ENCODE data around the gene OSBPL8. TPM values are rescaled to one million over a fixed set of nuclear protein-coding genes. Genes with fewer than 3 reads are reported as not detected.
A peak's percentile ranks its signal among the peaks of the same experiment; 100 is the strongest.

Gene OSBPL8
- polyA plus RNA-seq, 1 donor from 2014 or later: 98.4 TPM

DNA sequence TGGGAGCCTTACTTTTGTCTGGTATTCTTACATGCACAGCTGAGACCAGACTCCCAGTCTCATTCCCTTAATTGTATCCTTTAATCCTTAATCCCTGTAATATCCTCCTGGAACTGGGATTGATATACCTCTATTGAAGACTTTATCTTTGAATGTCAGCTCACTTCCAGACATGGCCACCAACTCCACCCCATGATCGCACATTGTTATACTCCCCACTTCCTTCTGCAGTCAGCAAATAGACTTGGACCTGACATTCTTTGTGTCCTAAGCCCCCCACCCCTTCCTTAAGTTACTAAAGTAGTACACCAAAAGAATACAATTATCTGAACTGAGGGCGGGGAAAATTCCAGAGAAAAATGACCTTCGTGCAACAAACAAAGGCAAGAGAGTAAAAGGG, 8.6 kb upstream of the OSBPL8 start:
- Mint-ChIP-seq H3K27me3 (peaks cover 2% of the 10 kb centered on the region), H3K36me3 (peaks cover 2% of the 10 kb centered on the region), H3K4me3 (no peak overlapping the region), H3K4me1 (peaks cover 0 to 6% (median 5%) of the 10 kb centered on the region in 3 donors), H3K27ac (no peak overlapping the region), H3K9me3 (no peaks in the 10 kb centered on the region)

DNA sequence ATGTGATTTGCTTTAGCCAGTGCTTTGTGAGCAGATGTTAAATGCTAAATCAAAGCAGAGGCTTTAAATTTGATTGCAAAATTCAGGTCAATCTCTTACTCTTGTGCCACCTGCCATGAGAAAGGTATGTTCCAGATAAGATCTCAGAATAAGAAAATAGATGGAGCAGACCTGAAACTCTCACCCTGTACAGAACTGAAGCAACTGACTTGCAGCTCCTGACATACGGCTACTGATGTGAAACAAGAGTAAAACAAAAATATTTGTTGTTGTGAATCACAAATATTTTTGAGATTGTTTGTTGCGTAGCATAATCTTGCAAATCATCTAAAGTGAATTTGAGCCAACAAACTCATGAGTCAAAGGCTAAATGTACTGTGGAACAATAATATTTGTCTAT, 3.5 kb upstream of the OSBPL8 start:
- Mint-ChIP-seq H3K36me3 (no peaks in the 10 kb centered on the region), H3K27ac (no peak overlapping the region), H3K4me3 (no peak overlapping the region), H3K27me3 (no peaks in the 10 kb centered on the region), H3K4me1 (peaks cover 0 to 4% (median 4%) of the 10 kb centered on the region in 3 donors), H3K9me3 (no peaks in the 10 kb centered on the region)

DNA sequence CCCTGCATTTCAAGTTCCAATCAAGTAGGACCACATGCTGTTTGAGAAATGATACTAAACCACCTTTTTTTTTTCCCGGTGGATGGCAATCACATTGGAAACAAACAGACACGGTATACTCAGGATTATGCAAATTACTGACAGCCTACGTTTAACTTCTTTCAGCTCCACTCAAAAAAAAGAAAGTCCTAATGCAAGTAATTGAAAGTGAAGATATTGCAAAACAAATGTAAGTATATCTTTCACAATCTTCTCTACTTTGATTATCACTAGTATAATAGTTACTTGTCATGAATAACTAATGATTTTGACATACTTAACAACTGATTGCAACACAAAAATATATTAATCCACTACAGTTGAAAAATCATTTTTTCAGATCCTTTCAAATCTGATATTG, 2.6 kb upstream of the OSBPL8 start:
- no peaks in the 10 kb centered on the region for H3K9me3 Mint-ChIP-seq
- no peaks in the 10 kb centered on the region for H3K27me3 Mint-ChIP-seq
- H3K4me3 Mint-ChIP-seq: peak overlapping the region in 1 of 4 donors; percentile 58
- H3K27ac Mint-ChIP-seq: no peak overlapping the region
- peaks cover 0 to 10% (median 8%) of the 10 kb centered on the region in 3 donors for H3K4me1 Mint-ChIP-seq
- no peaks in the 10 kb centered on the region for H3K36me3 Mint-ChIP-seq

DNA sequence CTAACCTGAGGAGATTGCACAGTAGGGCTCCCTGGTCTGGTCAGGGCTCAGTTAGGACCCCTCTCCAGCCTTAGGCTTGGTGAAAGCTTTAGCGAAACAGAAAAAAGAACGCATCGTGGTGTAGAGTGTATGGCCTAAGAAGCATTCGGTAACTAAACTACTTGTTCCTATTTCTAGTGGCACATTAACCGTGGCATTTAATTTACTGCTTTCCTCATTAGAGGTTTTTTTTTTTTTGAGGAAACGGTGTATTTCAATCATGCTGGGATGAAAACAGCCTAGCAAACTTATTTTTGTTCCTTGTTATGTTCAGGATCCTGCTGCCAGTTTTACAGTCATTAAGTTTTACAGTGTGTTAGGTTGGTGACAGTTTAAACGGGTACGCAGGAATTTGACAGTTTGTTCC, 518 bp upstream of the OSBPL8 start:
- Mint-ChIP-seq H3K4me3 (peak overlapping the region; percentile 93 to 98 (median 96)), H3K36me3 (no peaks in the 10 kb centered on the region), H3K9me3 (no peaks in the 10 kb centered on the region), H3K4me1 (peaks cover 14 to 24% (median 22%) of the 10 kb centered on the region in 3 donors), H3K27me3 (no peaks in the 10 kb centered on the region), H3K27ac (peak overlapping the region; percentile 89 to 97 (median 95))

DNA sequence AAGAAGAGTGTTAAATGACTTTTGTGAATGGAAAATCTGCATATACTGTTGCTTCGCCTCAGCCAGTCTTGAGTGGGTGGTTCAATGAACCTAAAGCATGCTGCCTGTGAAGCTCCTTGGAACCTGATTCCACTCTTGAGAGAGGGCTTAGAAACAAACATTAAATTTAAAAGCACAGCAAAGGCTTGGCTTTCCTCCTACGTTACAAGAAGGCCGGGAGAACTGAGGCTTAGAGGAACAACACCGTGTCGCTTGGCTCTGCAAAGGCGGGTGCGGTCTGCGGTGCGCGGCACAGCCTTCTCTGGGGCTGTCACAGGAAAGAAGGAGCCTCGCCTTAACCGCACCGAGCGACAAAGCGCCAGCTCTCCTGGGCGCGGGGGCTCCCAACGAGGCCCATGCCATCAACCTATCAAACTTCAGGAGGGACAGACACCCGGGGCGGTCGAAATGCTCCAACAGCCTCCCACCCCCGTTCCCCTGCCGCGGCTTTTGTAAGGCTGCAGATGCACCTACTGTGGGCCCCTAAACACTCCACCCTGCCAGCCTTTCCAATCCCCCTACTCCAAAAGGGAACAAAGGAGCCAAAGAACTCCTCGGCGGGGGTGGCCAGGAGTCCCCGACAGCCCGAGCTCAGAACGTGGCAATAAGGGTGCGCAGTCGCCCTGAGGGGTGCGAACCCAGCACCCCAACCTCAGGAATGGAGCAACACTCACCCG, 729 bp downstream of the OSBPL8 start:
- no peaks in the 10 kb centered on the region for H3K9me3 Mint-ChIP-seq
- H3K4me3 Mint-ChIP-seq: peak overlapping the region; percentile 93 to 98 (median 96)
- no peaks in the 10 kb centered on the region for H3K27me3 Mint-ChIP-seq
- H3K36me3 Mint-ChIP-seq: no peaks in the 10 kb centered on the region
- H3K4me1 Mint-ChIP-seq: peaks cover 24 to 35% (median 30%) of the 10 kb centered on the region in 3 donors
- peak overlapping the region; percentile 95 to 98 (median 97) for H3K27ac Mint-ChIP-seq

DNA sequence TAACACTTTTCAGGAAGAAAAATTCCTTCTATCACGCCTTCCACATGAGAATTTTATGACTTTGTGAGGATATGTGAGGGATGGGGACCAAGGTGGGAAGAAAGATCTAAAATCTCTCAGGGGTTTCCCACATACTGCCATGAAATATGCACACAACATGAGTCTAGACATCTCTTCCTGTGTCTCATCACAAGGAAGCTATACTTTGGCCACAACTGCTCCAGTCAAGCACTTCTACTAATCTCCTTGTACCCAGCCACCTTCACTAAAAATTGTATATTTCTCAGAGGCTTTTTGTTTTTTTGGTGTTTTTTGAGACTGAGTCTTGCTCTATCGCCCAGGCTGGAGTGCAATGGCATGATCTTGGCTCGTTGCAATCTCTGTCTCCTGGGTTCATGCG, 3.2 kb downstream of the OSBPL8 start:
- Mint-ChIP-seq H3K4me1 (peaks cover 39 to 48% (median 47%) of the 10 kb centered on the region in 3 donors), H3K36me3 (no peaks in the 10 kb centered on the region), H3K4me3 (peak overlapping the region in 3 of 4 donors; percentile 61 to 75 (median 67)), H3K27me3 (no peaks in the 10 kb centered on the region), H3K9me3 (no peaks in the 10 kb centered on the region), H3K27ac (peak overlapping the region; percentile 9 to 76 (median 64))

DNA sequence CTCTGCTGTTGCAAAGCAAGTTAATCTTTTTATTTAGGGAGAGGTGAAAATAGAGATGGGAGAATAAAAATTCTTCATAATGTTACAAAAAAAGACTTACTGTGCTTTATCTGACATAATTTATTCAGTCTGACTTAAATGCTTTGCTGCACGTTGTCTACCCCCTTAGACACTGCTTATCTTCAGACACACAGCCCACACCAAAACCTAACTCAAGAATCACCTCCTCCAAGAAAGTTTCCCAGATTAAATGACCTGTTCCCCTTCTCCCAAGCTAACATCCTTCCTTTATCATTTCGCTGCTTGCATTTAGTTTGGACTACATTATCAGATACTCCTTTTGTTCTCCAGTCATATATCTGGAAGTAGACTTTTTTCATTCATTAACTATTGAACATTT, 3.8 kb downstream of the OSBPL8 start:
- Mint-ChIP-seq H3K27me3 (no peaks in the 10 kb centered on the region), H3K4me3 (peak overlapping the region in 3 of 4 donors; percentile 61 to 75 (median 67)), H3K4me1 (peaks cover 43 to 52% (median 51%) of the 10 kb centered on the region in 3 donors), H3K36me3 (no peaks in the 10 kb centered on the region), H3K27ac (peak overlapping the region in 2 of 3 donors; percentile 64 to 76), H3K9me3 (no peaks in the 10 kb centered on the region)

DNA sequence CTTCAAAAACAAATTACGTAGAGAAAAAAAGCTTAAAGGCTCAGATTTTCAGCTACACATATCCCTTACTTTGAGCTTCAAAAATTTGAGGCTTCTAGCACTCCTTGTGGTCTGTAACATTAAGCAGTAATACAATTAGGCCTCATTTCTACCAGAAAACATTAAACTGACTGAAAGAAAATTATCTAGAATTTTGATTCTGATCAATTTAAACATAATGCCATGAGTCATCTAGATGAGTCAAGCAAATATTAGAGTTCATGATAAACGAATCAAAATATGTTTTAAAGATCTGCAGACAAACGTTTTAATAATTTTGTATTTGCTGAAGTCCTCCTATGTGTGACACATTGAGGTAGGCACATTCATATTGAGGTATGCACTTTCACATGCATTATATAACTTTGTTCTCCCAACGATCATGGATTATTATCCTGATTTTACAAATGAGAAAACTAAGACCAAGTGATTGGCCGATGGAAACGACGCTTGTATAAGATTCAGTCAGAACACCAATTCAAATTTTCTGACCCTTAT, 4.3 kb downstream of the OSBPL8 start:
- no peaks in the 10 kb centered on the region for H3K36me3 Mint-ChIP-seq
- H3K9me3 Mint-ChIP-seq: no peaks in the 10 kb centered on the region
- peaks cover 43 to 52% (median 51%) of the 10 kb centered on the region in 3 donors for H3K4me1 Mint-ChIP-seq
- H3K27ac Mint-ChIP-seq: peak overlapping the region in 2 of 3 donors; percentile 64 to 76
- H3K27me3 Mint-ChIP-seq: no peaks in the 10 kb centered on the region
- H3K4me3 Mint-ChIP-seq: peak overlapping the region in 3 of 4 donors; percentile 8 to 61 (median 49)

DNA sequence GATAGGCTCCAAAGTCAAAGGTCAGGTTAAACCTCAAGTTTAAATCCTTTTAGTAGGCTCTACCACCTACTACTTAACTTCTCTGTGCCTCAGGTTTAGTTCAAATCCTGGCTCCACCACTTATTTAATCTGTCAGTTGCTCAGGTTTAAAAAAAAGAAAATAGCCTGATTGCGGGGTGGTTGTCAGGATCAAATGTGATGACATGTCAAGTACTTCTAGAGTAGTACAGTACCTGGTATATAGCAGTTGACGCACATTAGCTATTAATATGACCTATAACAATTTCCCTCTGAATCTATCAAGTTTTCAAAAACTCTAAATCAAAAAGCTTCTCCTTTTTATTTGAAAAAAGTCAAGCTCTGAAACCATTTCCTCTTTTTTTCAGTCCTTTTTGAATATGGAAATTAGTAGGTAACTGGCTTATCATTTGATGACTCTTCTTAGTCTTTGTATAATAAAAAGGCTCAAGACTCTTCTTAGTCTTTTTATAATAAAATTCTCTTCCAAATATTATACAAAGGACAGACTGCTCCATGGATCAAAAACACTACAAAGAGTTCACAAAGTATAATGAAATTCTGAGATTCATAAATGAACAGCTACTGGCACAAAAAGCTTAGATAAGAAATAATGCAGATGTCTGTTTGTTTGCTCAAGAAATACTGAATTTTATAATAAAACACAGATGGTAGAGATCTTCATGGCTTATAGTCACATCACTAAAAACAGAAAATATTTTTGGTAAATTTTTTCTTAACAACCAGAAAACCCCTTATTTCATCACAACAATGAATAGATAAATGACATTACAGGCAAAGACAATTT, 5.0 kb downstream of the OSBPL8 start:
- H3K36me3 Mint-ChIP-seq: no peaks in the 10 kb centered on the region
- H3K4me1 Mint-ChIP-seq: peaks cover 48 to 56% (median 55%) of the 10 kb centered on the region in 3 donors
- no peaks in the 10 kb centered on the region for H3K27me3 Mint-ChIP-seq
- peak overlapping the region; percentile 48 to 64 (median 54) for H3K27ac Mint-ChIP-seq
- peak overlapping the region in 3 of 4 donors; percentile 49 to 72 (median 61) for H3K4me3 Mint-ChIP-seq
- H3K9me3 Mint-ChIP-seq: no peaks in the 10 kb centered on the region

DNA sequence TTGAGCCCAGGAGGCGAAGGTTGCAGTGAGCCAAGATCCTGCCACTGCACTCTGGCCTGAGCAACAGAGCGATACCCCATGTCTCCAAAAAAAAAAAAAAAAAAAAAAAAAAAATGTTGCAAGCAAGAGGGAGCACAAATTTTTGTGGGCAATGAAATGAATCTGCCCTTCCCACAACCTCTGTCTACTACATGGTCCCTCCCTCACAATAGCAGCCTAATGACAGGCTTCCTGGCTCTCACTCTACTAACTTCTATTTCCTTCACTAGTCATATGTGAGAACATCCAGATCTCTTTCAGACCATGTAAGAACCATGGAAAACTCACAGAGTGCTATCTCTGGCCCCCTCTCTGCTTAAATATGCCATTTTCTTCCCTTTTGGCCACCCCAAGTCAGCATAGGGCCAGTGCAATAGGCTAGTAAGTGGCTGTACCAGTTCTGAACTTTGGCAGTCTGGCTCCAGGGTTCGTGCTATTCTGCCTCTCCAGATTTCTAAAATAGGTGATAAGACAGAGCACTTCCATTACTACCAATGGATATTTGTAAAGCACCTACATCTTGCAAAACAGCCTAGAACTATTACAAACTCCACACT, 7.1 kb downstream of the OSBPL8 start:
- Mint-ChIP-seq H3K36me3 (no peaks in the 10 kb centered on the region), H3K27me3 (no peaks in the 10 kb centered on the region), H3K4me3 (peak overlapping the region in 2 of 4 donors; percentile 49 to 58), H3K4me1 (peaks cover 60 to 66% (median 62%) of the 10 kb centered on the region in 3 donors), H3K9me3 (no peaks in the 10 kb centered on the region), H3K27ac (peak overlapping the region in 2 of 3 donors; percentile 0 to 22)

DNA sequence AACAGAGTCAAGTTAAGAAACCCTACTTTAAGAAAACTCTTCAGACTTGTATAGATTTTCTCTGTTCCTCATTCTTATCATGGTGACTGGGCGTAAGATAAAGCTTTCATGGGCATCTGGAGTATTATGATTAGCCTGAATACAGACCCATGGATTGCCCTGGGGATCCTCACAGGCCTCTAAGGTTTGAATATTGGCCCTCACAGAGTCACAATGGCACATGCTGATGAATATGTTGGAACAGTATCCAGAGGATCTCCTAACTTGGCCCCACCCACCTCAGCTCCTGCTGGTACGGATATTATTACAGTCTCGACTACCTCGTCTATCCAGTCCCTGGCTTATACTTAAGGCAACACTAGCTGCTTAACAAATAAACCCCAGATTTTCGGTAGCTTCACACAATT, 8.1 kb downstream of the OSBPL8 start:
- peaks cover 62 to 74% (median 64%) of the 10 kb centered on the region in 3 donors for H3K4me1 Mint-ChIP-seq
- H3K9me3 Mint-ChIP-seq: no peaks in the 10 kb centered on the region
- peaks cover 2% of the 10 kb centered on the region for H3K36me3 Mint-ChIP-seq
- peak overlapping the region in 2 of 3 donors; percentile 20 to 33 for H3K27ac Mint-ChIP-seq
- H3K4me3 Mint-ChIP-seq: peak overlapping the region in 3 of 4 donors; percentile 0 to 54 (median 24)
- no peaks in the 10 kb centered on the region for H3K27me3 Mint-ChIP-seq

DNA sequence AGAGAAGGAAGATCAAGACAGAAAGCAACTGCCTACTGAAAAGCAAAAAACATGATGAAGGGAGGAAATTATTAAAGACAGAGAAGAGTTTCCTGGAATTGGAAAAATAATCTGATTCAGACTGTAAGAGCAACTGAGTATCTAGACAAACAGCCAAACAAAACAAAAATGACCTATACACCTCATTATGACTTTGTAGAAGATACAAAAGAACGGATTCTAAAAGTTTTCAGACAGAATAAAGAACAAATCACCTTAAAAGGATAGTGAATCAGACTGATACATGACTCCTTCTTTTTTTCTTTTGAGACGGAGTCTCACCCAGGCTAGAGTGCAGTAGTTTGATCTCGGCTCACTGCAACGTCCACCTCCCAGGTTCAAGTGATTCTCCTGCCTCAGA, 10.4 kb downstream of the OSBPL8 start:
- Mint-ChIP-seq H3K27me3 (no peaks in the 10 kb centered on the region), H3K9me3 (no peaks in the 10 kb centered on the region), H3K4me1 (peaks cover 43 to 58% (median 49%) of the 10 kb centered on the region in 3 donors), H3K36me3 (peaks cover 2% of the 10 kb centered on the region), H3K27ac (peak overlapping the region in 1 of 3 donors; percentile 2), H3K4me3 (peak overlapping the region in 1 of 4 donors; percentile 52)

DNA sequence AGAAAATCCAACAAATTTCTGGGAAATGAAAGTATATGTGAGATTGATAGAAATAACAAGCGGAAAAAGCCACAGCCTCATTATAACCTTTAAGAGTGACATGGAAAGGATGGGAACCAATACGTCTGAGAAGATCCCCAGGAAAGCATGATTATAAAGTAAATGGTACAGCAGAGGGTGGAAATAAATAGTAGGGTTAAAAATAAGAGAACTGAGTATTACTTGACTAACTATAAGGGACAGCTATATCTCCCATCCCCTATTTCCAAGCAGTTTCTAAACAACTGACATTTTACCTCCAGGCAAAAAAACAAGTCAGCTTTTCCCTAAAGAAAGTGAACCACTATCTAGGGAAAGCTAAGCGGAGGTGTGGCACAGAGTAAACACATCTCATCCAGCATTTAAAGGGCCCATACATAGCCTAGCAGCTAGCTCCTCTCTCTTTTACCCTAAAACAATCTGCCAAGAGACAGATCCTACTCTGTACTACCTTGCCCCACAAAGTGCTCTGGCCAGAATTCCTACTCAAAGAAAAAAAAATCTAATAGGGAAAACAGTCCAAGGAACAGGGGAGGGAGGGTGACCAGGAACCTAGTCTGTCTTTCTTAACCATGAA, 11.2 kb downstream of the OSBPL8 start:
- Mint-ChIP-seq H3K27ac (no peak overlapping the region), H3K27me3 (no peaks in the 10 kb centered on the region), H3K36me3 (peaks cover 2% of the 10 kb centered on the region), H3K9me3 (no peaks in the 10 kb centered on the region), H3K4me1 (peaks cover 45 to 62% (median 53%) of the 10 kb centered on the region in 3 donors), H3K4me3 (peak overlapping the region in 1 of 4 donors; percentile 63)

DNA sequence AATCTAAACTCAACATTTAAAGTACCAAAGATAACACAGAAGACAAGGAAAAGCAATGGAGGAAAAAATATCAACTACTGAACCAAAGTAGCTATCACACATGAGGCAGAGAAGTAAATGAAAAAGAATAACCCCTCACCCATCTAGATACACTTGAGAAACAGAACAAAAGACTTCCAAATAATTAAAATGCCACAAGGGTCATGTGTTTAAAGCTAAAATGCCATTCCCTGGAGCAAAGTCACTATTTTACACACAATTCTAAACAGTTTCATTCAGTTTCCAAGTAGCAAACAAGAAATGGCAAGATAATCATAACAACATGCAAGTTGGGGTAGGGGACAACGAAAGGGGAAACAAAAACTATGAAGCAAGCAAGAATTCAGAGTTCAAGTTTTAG, 12.0 kb downstream of the OSBPL8 start:
- no peak overlapping the region for H3K4me3 Mint-ChIP-seq
- H3K9me3 Mint-ChIP-seq: no peaks in the 10 kb centered on the region
- no peaks in the 10 kb centered on the region for H3K27me3 Mint-ChIP-seq
- peaks cover 45 to 61% (median 51%) of the 10 kb centered on the region in 3 donors for H3K4me1 Mint-ChIP-seq
- H3K27ac Mint-ChIP-seq: no peak overlapping the region
- peaks cover 2% of the 10 kb centered on the region for H3K36me3 Mint-ChIP-seq

Measured in IgD-negative memory B cell (primary cell).